GM12872 (cell line): ENCODE measurements around the gene WDR81.

Source experiments
- CTCF ChIP-seq: IDR thresholded peaks from 3 replicates; pipeline ENCODE4 v1.5.1; 2011; ENCODE audit warnings: low read depth, mild to moderate bottlenecking, low read length, moderate library complexity; ENCODE audit not compliant: insufficient read depth

WDR81 gene

GRCh38 chr17:1766382-1767135 is 42.1 kb downstream of the WDR81 start:
- no peak for TF ChIP-seq CTCF

DNA sequence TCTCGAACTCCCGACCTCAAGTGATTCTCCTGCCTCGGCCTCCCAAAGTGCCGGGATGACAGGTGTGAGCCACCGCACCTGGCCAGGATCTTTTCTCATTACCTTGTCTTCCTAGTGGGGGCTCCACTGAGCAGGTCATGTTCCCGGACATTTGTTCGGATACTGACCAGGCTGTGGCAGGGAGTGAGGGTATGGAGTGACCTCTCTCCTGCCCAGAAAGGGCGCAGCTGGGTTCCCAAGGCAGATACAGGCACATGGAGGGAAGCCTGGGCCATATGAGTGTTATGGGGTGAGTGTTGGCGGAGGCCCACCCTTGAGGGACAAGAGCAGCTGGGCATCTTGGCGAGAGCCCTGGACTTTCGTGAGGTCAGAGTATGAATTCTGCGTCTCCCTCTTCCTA is 42.9 kb downstream of the WDR81 start:
- TF ChIP-seq CTCF = peak; percentile 16; the same call in 1 of the 3 replicates

DNA sequence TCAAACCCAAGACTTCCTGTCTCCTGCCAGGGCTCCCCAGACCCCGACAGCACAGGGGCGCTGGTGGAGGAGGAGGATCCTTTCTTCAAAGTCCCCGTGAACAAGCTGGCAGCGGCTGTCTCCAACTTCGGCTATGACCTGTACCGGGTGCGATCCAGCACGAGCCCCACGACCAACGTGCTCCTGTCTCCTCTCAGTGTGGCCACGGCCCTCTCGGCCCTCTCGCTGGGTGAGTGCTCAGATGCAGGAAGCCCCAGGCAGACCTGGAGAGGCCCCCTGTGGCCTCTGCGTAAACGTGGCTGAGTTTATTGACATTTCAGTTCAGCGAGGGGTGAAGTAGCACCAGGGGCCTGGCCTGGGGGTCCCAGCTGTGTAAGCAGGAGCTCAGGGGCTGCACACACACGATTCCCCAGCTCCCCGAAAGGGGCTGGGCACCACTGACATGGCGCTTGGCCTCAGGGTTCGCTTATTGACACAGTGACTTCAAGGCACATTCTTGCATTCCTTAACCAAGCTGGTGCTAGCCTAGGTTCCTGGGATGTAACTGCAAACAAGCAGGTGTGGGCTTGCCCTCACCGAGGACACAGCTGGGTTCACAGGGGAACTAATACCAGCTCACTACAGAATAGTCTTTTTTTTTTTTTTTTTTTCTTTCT is 45.4 kb downstream of the WDR81 start:
- no peak for TF ChIP-seq CTCF

GRCh38 chr17:1773696-1774181 is 49.2 kb downstream of the WDR81 start:
- no peak for TF ChIP-seq CTCF

- TF ChIP-seq CTCF = no peak
Measured at GRCh38 chr17:1774390-1775176, 50.1 kb downstream of the WDR81 start.

GRCh38 chr17:1776328-1776727 is 51.8 kb downstream of the WDR81 start:
- no peak for TF ChIP-seq CTCF

- TF ChIP-seq CTCF = no peak
Measured at GRCh38 chr17:1776857-1777256, 52.4 kb downstream of the WDR81 start.
